Measurements from ENCODE around the gene ASTN2. TPM values are rescaled to one million over a fixed set of nuclear protein-coding genes. Genes with fewer than 3 reads are reported as not detected.

Gene ASTN2
- polyA plus RNA-seq, 1 experiment: 6.6 TPM

- no peak overlapping the region for H3K4me3 ChIP-seq (ENCODE audit: low read depth, low read length)
- no peak overlapping the region for H3K27ac ChIP-seq (ENCODE audit: low read depth, low read length)
- ChIA-PET POLR2A (no interaction called here), CTCF (no interaction called here)
- no peak for DNase-seq (ENCODE audit: low read depth, low spot score)
- H3K9me3 ChIP-seq (ENCODE audit: control insufficient read depth, insufficient read depth, low read length): peaks cover 13% of the 10 kb centered on the region
- no peaks in the 10 kb centered on the region for H3K27me3 ChIP-seq (ENCODE audit: control insufficient read depth, insufficient read depth, low read length)
- TF ChIP-seq CTCF (IDR thresholded peaks at IDR 0.05; ENCODE audit: low read depth, low read length): no peak
These were observed 124.5 kb downstream of the ASTN2 start for GRCh38 chr9:117290306-117290840.

DNA sequence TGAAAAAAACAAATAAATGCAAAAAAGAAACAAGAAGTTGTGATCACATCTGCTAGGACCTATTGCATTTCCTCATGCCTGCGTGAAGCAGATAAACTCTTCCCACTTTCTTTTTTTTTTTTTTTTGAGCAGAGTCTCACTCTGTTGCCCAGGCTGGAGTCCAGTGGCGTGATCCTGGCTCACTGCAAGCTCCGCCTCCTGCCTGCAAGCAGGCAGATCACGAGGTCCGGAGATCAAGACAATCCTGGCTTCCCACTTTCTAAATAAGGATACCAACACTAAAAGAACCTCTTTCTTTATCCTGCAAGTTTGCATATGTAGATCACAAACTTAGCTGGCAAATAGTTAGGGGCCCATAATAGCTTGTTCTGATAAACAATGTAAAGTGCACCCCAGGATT is 128.6 kb downstream of the ASTN2 start:
- no peaks in the 10 kb centered on the region for H3K27me3 ChIP-seq (ENCODE audit: control insufficient read depth, insufficient read depth, low read length)
- no peak overlapping the region for H3K4me3 ChIP-seq (ENCODE audit: low read depth, low read length)
- TF ChIP-seq CTCF (IDR thresholded peaks at IDR 0.05; ENCODE audit: low read depth, low read length): no peak
- no peak overlapping the region for H3K27ac ChIP-seq (ENCODE audit: low read depth, low read length)
- ChIA-PET POLR2A (no interaction called here), CTCF (no interaction called here)
- no peak for DNase-seq (ENCODE audit: low read depth, low spot score)
- H3K9me3 ChIP-seq (ENCODE audit: control insufficient read depth, insufficient read depth, low read length): peaks cover 14% of the 10 kb centered on the region

GRCh38 chr9:117284414-117284813 is 130.4 kb downstream of the ASTN2 start:
- no peak for DNase-seq (ENCODE audit: low read depth, low spot score)
- ChIA-PET POLR2A (no interaction called here), CTCF (interaction anchor here (0.6 kb wide), 1 partner anchor 10 kb away, joined by 4 read pairs; no protein-coding TSS in a partner anchor)
- no peak overlapping the region for H3K4me3 ChIP-seq (ENCODE audit: low read depth, low read length)
- TF ChIP-seq CTCF (IDR thresholded peaks at IDR 0.05; ENCODE audit: low read depth, low read length): no peak
- H3K9me3 ChIP-seq (ENCODE audit: control insufficient read depth, insufficient read depth, low read length): peaks cover 12% of the 10 kb centered on the region
- no peak overlapping the region for H3K27ac ChIP-seq (ENCODE audit: low read depth, low read length)
- H3K27me3 ChIP-seq (ENCODE audit: control insufficient read depth, insufficient read depth, low read length): no peaks in the 10 kb centered on the region

DNA sequence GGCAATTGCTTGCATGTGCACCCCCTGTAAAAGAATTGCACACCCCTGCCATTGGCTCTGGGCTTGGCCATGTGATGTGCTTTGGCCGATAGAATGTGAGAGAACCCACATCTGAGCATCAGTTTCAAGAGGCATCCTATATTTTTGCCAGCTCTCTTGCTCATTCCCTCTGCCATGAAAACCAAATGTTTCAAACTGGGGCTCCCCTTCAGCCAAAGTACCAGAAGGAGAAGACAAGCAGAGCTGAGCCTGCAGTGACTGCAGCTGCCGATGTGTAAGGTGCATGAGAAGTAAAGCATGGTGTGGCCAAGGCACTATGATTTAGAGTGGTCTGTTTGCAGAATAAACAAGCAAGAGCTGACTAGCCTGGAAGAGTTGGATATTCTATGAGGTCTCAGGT is 132.3 kb downstream of the ASTN2 start:
- Histone ChIP-seq H3K9me3 (ENCODE audit: control insufficient read depth, insufficient read depth, low read length) (peaks cover 6% of the 10 kb centered on the region), H3K27me3 (ENCODE audit: control insufficient read depth, insufficient read depth, low read length) (no peaks in the 10 kb centered on the region), H3K27ac (ENCODE audit: low read depth, low read length) (no peak overlapping the region), H3K4me3 (ENCODE audit: low read depth, low read length) (no peak overlapping the region)
- DNase-seq (ENCODE audit: low read depth, low spot score): no peak
- CTCF ChIA-PET: no interaction called here
- POLR2A ChIA-PET: no interaction called here
- TF ChIP-seq CTCF (IDR thresholded peaks at IDR 0.05; ENCODE audit: low read depth, low read length): no peak

- CTCF ChIA-PET: no interaction called here
- TF ChIP-seq CTCF (IDR thresholded peaks at IDR 0.05; ENCODE audit: low read depth, low read length): no peak
- Histone ChIP-seq H3K27me3 (ENCODE audit: control insufficient read depth, insufficient read depth, low read length) (no peaks in the 10 kb centered on the region), H3K4me3 (ENCODE audit: low read depth, low read length) (no peak overlapping the region), H3K9me3 (ENCODE audit: control insufficient read depth, insufficient read depth, low read length) (peaks cover 3% of the 10 kb centered on the region), H3K27ac (ENCODE audit: low read depth, low read length) (no peak overlapping the region)
- POLR2A ChIA-PET: no interaction called here
- no peak for DNase-seq (ENCODE audit: low read depth, low spot score)
These were observed 136.3 kb downstream of the ASTN2 start for GRCh38 chr9:117278471-117279035.

Measured in AG04450 (cell line).